Duodenal mucosa (tissue), 2 donors: ENCODE data around the gene INKA2.
A peak's percentile ranks its signal among the peaks of the same experiment; 100 is the strongest.

Experiments
- H3K27ac ChIP-seq: one replicate; pipeline ENCODE4 v1.7.0; 2013; ENCODE audit warnings: low read depth, low read length
- H3K27me3 ChIP-seq, 2 donors: one replicate each; pipeline ENCODE4 v1.7.0; 2013; ENCODE audit warnings: low read length in 2 of 2, control low read depth in 1 of 2; ENCODE audit not compliant: insufficient read depth in 2 of 2, control insufficient read depth in 1 of 2
- H3K36me3 ChIP-seq, 2 donors: one replicate each; pipeline ENCODE4 v1.7.0; 2013; ENCODE audit warnings: low read length in 2 of 2, control low read depth in 1 of 2; ENCODE audit not compliant: insufficient read depth in 2 of 2, control insufficient read depth in 1 of 2
- H3K4me1 ChIP-seq, 2 donors: one replicate each; pipeline ENCODE4 v1.7.0; 2013; ENCODE audit warnings: low read length in 2 of 2, control low read depth in 1 of 2; ENCODE audit not compliant: insufficient read depth in 2 of 2, control insufficient read depth in 1 of 2
- H3K4me3 ChIP-seq, 2 donors: one replicate each; pipeline ENCODE4 v1.7.0; 2013; ENCODE audit warnings: low read length in 2 of 2, low read depth in 1 of 2
- H3K9ac ChIP-seq, 2 donors: one replicate each; pipeline ENCODE4 v1.7.0; 2013; ENCODE audit warnings: low read length in 2 of 2, low read depth in 1 of 2
- H3K9me3 ChIP-seq, 2 donors: one replicate each; pipeline ENCODE4 v1.7.0; 2013; ENCODE audit warnings: low read length in 2 of 2, control low read depth in 1 of 2; ENCODE audit not compliant: control insufficient read depth in 1 of 2

INKA2 gene

GRCh38 chr1:111770916-111771315, 31.7 kb upstream of the INKA2 start:
- Histone ChIP-seq H3K27me3 (no peaks in the 10 kb centered on the region), H3K4me1 (no peaks in the 10 kb centered on the region), H3K4me3 (no peak overlapping the region), H3K9me3 (no peaks in the 10 kb centered on the region), H3K36me3 (peaks cover 6 to 9% of the 10 kb centered on the region in 2 donors), H3K27ac (no peak overlapping the region), H3K9ac (no peak overlapping the region)

- no peak overlapping the region for H3K27ac ChIP-seq
- H3K36me3 ChIP-seq, result peaks cover 9 to 18% of the 10 kb centered on the region in 2 donors
- H3K9ac ChIP-seq, result no peak overlapping the region
Observed at GRCh38 chr1:111769517-111770146, 30.4 kb upstream of the INKA2 start.

GRCh38 chr1:111768625-111769024, 29.4 kb upstream of the INKA2 start:
- no peak overlapping the region for H3K9ac ChIP-seq
- H3K4me3 ChIP-seq, result no peak overlapping the region
- H3K4me1 ChIP-seq, result no peaks in the 10 kb centered on the region
- H3K27me3 ChIP-seq, result no peaks in the 10 kb centered on the region
- no peak overlapping the region for H3K27ac ChIP-seq
- H3K9me3 ChIP-seq, result no peaks in the 10 kb centered on the region
- H3K36me3 ChIP-seq, result peaks cover 11 to 28% of the 10 kb centered on the region in 2 donors

More at GRCh38 chr1:111769517-111770146, 30.4 kb upstream of the INKA2 start:
- no peaks in the 10 kb centered on the region for H3K9me3 ChIP-seq
- no peak overlapping the region for H3K4me3 ChIP-seq
- no peaks in the 10 kb centered on the region for H3K4me1 ChIP-seq
- H3K27me3 ChIP-seq, result no peaks in the 10 kb centered on the region

- H3K27me3 ChIP-seq, result no peaks in the 10 kb centered on the region
- H3K36me3 ChIP-seq, result peaks cover 12 to 34% of the 10 kb centered on the region in 2 donors
- no peak overlapping the region for H3K27ac ChIP-seq
- H3K4me1 ChIP-seq, result no peaks in the 10 kb centered on the region
- H3K9ac ChIP-seq, result no peak overlapping the region
- H3K4me3 ChIP-seq, result no peak overlapping the region
- no peaks in the 10 kb centered on the region for H3K9me3 ChIP-seq
Observed at GRCh38 chr1:111768023-111768422, 28.8 kb upstream of the INKA2 start.

GRCh38 chr1:111762332-111762731, 23.1 kb upstream of the INKA2 start:
- H3K9me3 ChIP-seq, result no peaks in the 10 kb centered on the region
- peaks cover 4 to 17% of the 10 kb centered on the region in 2 donors for H3K4me1 ChIP-seq
- H3K36me3 ChIP-seq, result peaks cover 26 to 49% of the 10 kb centered on the region in 2 donors
- H3K4me3 ChIP-seq, result no peak overlapping the region
- no peaks in the 10 kb centered on the region for H3K27me3 ChIP-seq
- no peak overlapping the region for H3K27ac ChIP-seq
- no peak overlapping the region for H3K9ac ChIP-seq

GRCh38 chr1:111761717-111762116, 22.5 kb upstream of the INKA2 start:
- Histone ChIP-seq H3K36me3 (peaks cover 25 to 48% of the 10 kb centered on the region in 2 donors), H3K4me1 (peaks cover 10 to 24% of the 10 kb centered on the region in 2 donors), H3K9me3 (no peaks in the 10 kb centered on the region), H3K9ac (no peak overlapping the region), H3K27me3 (no peaks in the 10 kb centered on the region), H3K4me3 (no peak overlapping the region), H3K27ac (no peak overlapping the region)

GRCh38 chr1:111758373-111758772, 19.2 kb upstream of the INKA2 start:
- Histone ChIP-seq H3K27ac (no peak overlapping the region), H3K36me3 (peaks cover 16 to 18% of the 10 kb centered on the region in 2 donors)

GRCh38 chr1:111756124-111756513, 16.9 kb upstream of the INKA2 start:
- H3K4me3 ChIP-seq, result peak overlapping the region; percentile 89 to 96
- H3K4me1 ChIP-seq, result peaks cover 24 to 33% of the 10 kb centered on the region in 2 donors
- H3K27ac ChIP-seq, result no peak overlapping the region
- H3K9ac ChIP-seq, result peak overlapping the region; percentile 90 to 91
- H3K9me3 ChIP-seq, result no peaks in the 10 kb centered on the region
- peaks cover 7 to 8% of the 10 kb centered on the region in 2 donors for H3K36me3 ChIP-seq
- no peaks in the 10 kb centered on the region for H3K27me3 ChIP-seq

More at GRCh38 chr1:111758373-111758772, 19.2 kb upstream of the INKA2 start:
- Histone ChIP-seq H3K4me1 (peaks cover 24 to 33% of the 10 kb centered on the region in 2 donors), H3K9me3 (no peaks in the 10 kb centered on the region), H3K4me3 (no peak overlapping the region), H3K27me3 (no peaks in the 10 kb centered on the region), H3K9ac (no peak overlapping the region)

GRCh38 chr1:111755331-111756123, 16.3 kb upstream of the INKA2 start, which contains the start of gene DDX20:
TSS of gene DDX20 (plus strand) at chr1:111755901. CDS start at chr1:111755925, 24 bp downstream.
- Histone ChIP-seq H3K9me3 (no peaks in the 10 kb centered on the region), H3K9ac (peak within 1 kb of the TSS; percentile 90 to 91), H3K4me3 (peak within 1 kb of the TSS; percentile 89 to 96), H3K27ac (peak within 1 kb of the TSS; percentile 95), H3K4me1 (peaks cover 24 to 33% of the 10 kb centered on the region in 2 donors), H3K36me3 (peaks cover 3 to 4% of the 10 kb centered on the region in 2 donors), H3K27me3 (no peaks in the 10 kb centered on the region)

GRCh38 chr1:111754984-111755330, 15.8 kb upstream of the INKA2 start:
- Histone ChIP-seq H3K27me3 (no peaks in the 10 kb centered on the region), H3K4me3 (peak overlapping the region; percentile 89 to 96), H3K36me3 (peaks cover 0 to under 1% of the 10 kb centered on the region in 2 donors), H3K9ac (peak overlapping the region; percentile 90 to 91), H3K4me1 (peaks cover 24 to 33% of the 10 kb centered on the region in 2 donors), H3K9me3 (no peaks in the 10 kb centered on the region), H3K27ac (peak overlapping the region; percentile 95)
